Endothelial cell of umbilical vein (primary cell): ENCODE results near the gene ARSB. TPM values are rescaled to one million over a fixed set of nuclear protein-coding genes. Genes with fewer than 3 reads are reported as not detected.

Source experiments
- BruUV-seq: library from RNA; stranded (reverse); fragments of 400-500 nt; replicated peaks from 2 replicates; lab custom pipeline; 2021; lab: Mats Ljungman, UMichigan
- CTCF ChIA-PET: fragments of 300-600, 350-600 bp; sonication (Branson Sonifier 250); formaldehyde crosslinking; loops from one replicate; lab custom pipeline; 2021; ENCODE audit warnings: antibody characterized with exemption, inconsistent platforms; lab: Charles Lee
- POLR2A ChIA-PET: fragments of 300-600, 350-600 bp; sonication (Branson Sonifier 250); formaldehyde crosslinking; loops from one replicate; lab custom pipeline; 2021; ENCODE audit warnings: antibody characterized with exemption, inconsistent platforms; lab: Charles Lee
- DNase-seq: peaks from one replicate; pipeline ENCODE4 v3.0.0-alpha.2; 2011; ENCODE audit warnings: low read depth, low spot score
- FAIRE-seq: peaks from 2 replicates; lab custom pipeline; 2011; peaks lifted over from hg19 to GRCh38; lab: Jason Lieb, UNC
- H2AFZ ChIP-seq: 2 replicates; pipeline ENCODE4 v1.6.0; 2012; ENCODE audit warnings: low read depth, low read length, control low read depth, inconsistent platforms
- H3K27ac ChIP-seq: 2 replicates; pipeline ENCODE4 v1.5.1; 2011; ENCODE audit warnings: low read depth, mild to moderate bottlenecking, control low read depth, low read length, moderate library complexity; ENCODE audit not compliant: insufficient read depth
- H3K27me3 ChIP-seq, 2 experiments: 2 replicates each; pipeline versions ENCODE4 v1.6.0 to v1.6.1; 2011; ENCODE audit warnings: low read length in 2 of 2, mixed read lengths in 1 of 2; ENCODE audit not compliant: control insufficient read depth in 2 of 2, insufficient read depth in 2 of 2
- H3K36me3 ChIP-seq, 2 experiments: 2 replicates in 1 of 2; 3 replicates in 1 of 2; pipeline ENCODE4 v1.5.1; 2011; ENCODE audit warnings: low read length in 2 of 2, mild to moderate bottlenecking in 1 of 2, moderate library complexity in 1 of 2; ENCODE audit not compliant: control insufficient read depth in 2 of 2, insufficient read depth in 2 of 2; ENCODE audit errors: extremely low read depth in 1 of 2
- H3K4me1 ChIP-seq: 3 replicates; pipeline ENCODE4 v1.5.1; 2011; ENCODE audit warnings: mild to moderate bottlenecking, low read length; ENCODE audit not compliant: control insufficient read depth, insufficient read depth; ENCODE audit errors: extremely low read depth
- H3K4me2 ChIP-seq: 2 replicates; pipeline ENCODE4 v1.6.1; 2011; ENCODE audit warnings: low read length, control low read depth, mixed read lengths; ENCODE audit not compliant: insufficient read depth
- H3K4me3 ChIP-seq, 3 experiments: fragments of 200-600 bp in 1 of 3; sonication (generic), shearing (Covaris generic) in 1 of 3; replicated peaks in 1 of 3; 2 replicates each; pipeline ENCODE4 v1.5.1; 2011 to 2016; ENCODE audit warnings: control low read depth in 3 of 3, low read length in 3 of 3, mild to moderate bottlenecking in 2 of 3, inconsistent platforms in 1 of 3, low read depth in 1 of 3, moderate library complexity in 1 of 3; ENCODE audit not compliant: insufficient read depth in 1 of 3
- H3K79me2 ChIP-seq: 2 replicates; pipeline ENCODE4 v1.6.0; 2012; ENCODE audit warnings: low read length, inconsistent platforms; ENCODE audit not compliant: control insufficient read depth, insufficient read depth
- H3K9ac ChIP-seq: replicated peaks from 2 replicates; pipeline ENCODE3; 2011; ENCODE audit warnings: low read length, control low read depth; ENCODE audit not compliant: insufficient read depth; ENCODE audit errors: extremely low read depth
- H3K9me1 ChIP-seq: replicated peaks from 3 replicates; pipeline ENCODE4 v1.6.0; 2011; ENCODE audit warnings: mild to moderate bottlenecking, low read length; ENCODE audit not compliant: control insufficient read depth, insufficient read depth; ENCODE audit errors: extremely low read depth
- H3K9me3 ChIP-seq: replicated peaks from 2 replicates; pipeline ENCODE4 v1.5.1; 2012; ENCODE audit warnings: low read length, inconsistent platforms; ENCODE audit not compliant: control insufficient read depth, insufficient read depth
- H4K20me1 ChIP-seq: replicated peaks from 2 replicates; pipeline ENCODE3; 2011; ENCODE audit warnings: mild to moderate bottlenecking, low read length; ENCODE audit not compliant: control insufficient read depth, insufficient read depth; ENCODE audit errors: extremely low read depth
- EZH2 ChIP-seq: IDR thresholded peaks from 2 replicates; pipeline ENCODE4 v1.6.1; 2012; ENCODE audit warnings: borderline replicate concordance, low read depth, mild to moderate bottlenecking, moderate library complexity, low read length, inconsistent platforms; ENCODE audit not compliant: severe bottlenecking
- FOS ChIP-seq: IDR thresholded peaks from 2 replicates; pipeline ENCODE4 v1.6.1; 2011; ENCODE audit warnings: mild to moderate bottlenecking, low read length, moderate library complexity, borderline replicate concordance; ENCODE audit not compliant: insufficient read depth
- GATA2 ChIP-seq: IDR thresholded peaks from 2 replicates; pipeline ENCODE4 v1.7.0; 2011; ENCODE audit warnings: low read depth, mild to moderate bottlenecking, moderate library complexity, mixed read lengths, low read length; ENCODE audit not compliant: insufficient read length, insufficient read depth
- JUN ChIP-seq: IDR thresholded peaks from 2 replicates; pipeline ENCODE4 v1.6.1; 2011; ENCODE audit warnings: borderline replicate concordance, low read depth; ENCODE audit not compliant: insufficient read length, insufficient read depth
- MYC ChIP-seq: IDR thresholded peaks from one replicate; pipeline ENCODE4 v1.6.1; 2011; ENCODE audit warnings: mild to moderate bottlenecking, low read depth, low read length
- POLR2A ChIP-seq: IDR thresholded peaks from 2 replicates; pipeline ENCODE4 v1.6.1; 2012; ENCODE audit warnings: low read depth, mild to moderate bottlenecking, control low read depth, low read length
- POLR2AphosphoS5 ChIP-seq: IDR thresholded peaks from 2 replicates; pipeline ENCODE4 v1.6.1; 2012; ENCODE audit warnings: low read depth, mild to moderate bottlenecking, control low read depth, low read length, moderate library complexity; ENCODE audit not compliant: insufficient read depth
- dilution Hi-C: fragments of 300-500 bp; cut with MboI; formaldehyde crosslinking; loops from one replicate; pipeline ENCODE4 v1.15.0; 2019; ENCODE audit warnings: low sequenced_read_pairs; ENCODE audit not compliant: extremely low pct_ligation_motif_present
- intact Hi-C: fragments of 100-400 bp; cut with micrococcal nuclease; formaldehyde crosslinking; loops from one replicate; pipeline ENCODE4 v1.10.0; 2022
- polyA plus RNA-seq, 4 experiments: library from polyadenylated mRNA; depleted of rRNA in 3 of 4; stranded (reverse) in 3 of 4; unstranded in 1 of 4; fragments of >200 nt; gene quantifications; 2 replicates each; pipeline versions ENCODE4 v1.2.1 to v1.2.3, GENCODE V29; 2011 to 2012; ENCODE audit warnings: missing spikeins in 1 of 4
- total RNA-seq: library from RNA; stranded (reverse); gene quantifications from 2 replicates; pipeline ENCODE4 v1.2.3, GENCODE V29; 2021
- TF ChIP-seq, protein P1 (sequence below), 2 donors: IDR thresholded peaks; 1 replicate in 1 of 2; 2 replicates in 1 of 2; pipeline ENCODE4 v1.5.1; 2011; ENCODE audit warnings: low read length in 2 of 2, mild to moderate bottlenecking in 2 of 2, moderate library complexity in 2 of 2, control low read depth in 1 of 2, inconsistent platforms in 1 of 2, low read depth in 1 of 2; ENCODE audit not compliant: insufficient read depth in 1 of 2; ENCODE audit errors: extremely low read depth in 1 of 2
- TF ChIP-seq, protein P2 (sequence below): IDR thresholded peaks from 2 replicates; pipeline ENCODE4 v1.6.1; 2011; ENCODE audit not compliant: insufficient read depth, insufficient read length

Gene ARSB
- total and polyA plus RNA-seq, 2 donors (not counting 3 experiments of a cell fraction or from before 2014, with no cell fraction given), result 17.2 to 25.8 TPM

DNA sequence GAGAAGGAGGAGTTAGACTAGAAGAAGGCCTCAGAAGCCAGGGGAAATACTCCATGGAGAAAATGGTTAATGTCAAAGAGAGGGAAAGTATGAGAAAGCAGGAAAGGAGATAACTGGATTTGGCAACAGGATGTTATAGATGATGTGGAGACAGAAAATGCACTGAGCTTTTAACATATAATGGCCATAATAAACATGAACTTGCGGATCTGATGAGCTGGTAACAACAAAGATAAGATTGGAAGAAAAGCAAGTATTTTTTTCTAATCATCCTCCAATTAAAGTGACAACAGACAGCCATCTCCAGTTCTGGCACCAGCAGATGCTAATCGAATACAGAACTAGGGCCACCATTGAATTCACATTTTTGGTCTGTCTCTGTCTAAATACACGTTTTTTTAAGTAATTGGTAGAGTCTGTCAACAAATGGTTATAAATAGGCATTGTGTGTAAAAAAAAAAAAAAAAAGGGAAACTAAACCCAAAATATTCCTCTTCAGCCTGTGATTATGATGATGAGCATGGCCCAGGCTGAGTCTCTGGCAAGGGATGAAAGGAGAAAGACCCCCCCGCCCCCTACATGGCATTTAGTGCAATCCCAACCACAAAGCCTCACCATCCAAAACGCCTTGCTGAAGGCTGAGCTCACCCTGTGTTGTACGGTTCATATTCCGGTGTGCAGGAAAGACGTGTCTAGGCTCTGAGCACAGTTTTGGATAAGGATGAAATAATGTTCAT is 187.0 kb downstream of the ARSB start:
- no peaks in the 10 kb centered on the region for H3K36me3 ChIP-seq
- dilution Hi-C loops (no loop called here), intact Hi-C loops (loop anchor here (2.0 kb wide), 1 partner anchor 45 kb away; no protein-coding TSS in a partner anchor)
- no peaks in the 10 kb centered on the region for H3K9me3 ChIP-seq
- no peak for TF ChIP-seq JUN
- TF ChIP-seq, protein P1, sequence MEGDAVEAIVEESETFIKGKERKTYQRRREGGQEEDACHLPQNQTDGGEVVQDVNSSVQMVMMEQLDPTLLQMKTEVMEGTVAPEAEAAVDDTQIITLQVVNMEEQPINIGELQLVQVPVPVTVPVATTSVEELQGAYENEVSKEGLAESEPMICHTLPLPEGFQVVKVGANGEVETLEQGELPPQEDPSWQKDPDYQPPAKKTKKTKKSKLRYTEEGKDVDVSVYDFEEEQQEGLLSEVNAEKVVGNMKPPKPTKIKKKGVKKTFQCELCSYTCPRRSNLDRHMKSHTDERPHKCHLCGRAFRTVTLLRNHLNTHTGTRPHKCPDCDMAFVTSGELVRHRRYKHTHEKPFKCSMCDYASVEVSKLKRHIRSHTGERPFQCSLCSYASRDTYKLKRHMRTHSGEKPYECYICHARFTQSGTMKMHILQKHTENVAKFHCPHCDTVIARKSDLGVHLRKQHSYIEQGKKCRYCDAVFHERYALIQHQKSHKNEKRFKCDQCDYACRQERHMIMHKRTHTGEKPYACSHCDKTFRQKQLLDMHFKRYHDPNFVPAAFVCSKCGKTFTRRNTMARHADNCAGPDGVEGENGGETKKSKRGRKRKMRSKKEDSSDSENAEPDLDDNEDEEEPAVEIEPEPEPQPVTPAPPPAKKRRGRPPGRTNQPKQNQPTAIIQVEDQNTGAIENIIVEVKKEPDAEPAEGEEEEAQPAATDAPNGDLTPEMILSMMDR (IDR thresholded peaks at IDR 0.05; ENCODE audit: extremely low read depth in 1 of 2, insufficient read depth in 1 of 2, low read depth in 1 of 2, low read length in 2 of 2), result no peak
- TF ChIP-seq POLR2A, result no peak
- no peak for TF ChIP-seq POLR2AphosphoS5
- TF ChIP-seq GATA2, result no peak
- no peak for TF ChIP-seq FOS
- no peak for TF ChIP-seq MYC
- TF ChIP-seq, protein P2, sequence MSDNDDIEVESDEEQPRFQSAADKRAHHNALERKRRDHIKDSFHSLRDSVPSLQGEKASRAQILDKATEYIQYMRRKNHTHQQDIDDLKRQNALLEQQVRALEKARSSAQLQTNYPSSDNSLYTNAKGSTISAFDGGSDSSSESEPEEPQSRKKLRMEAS, result no peak
- no peak for TF ChIP-seq EZH2
- no peak overlapping the region for H3K9ac ChIP-seq
- no peaks in the 10 kb centered on the region for H3K9me1 ChIP-seq
- H4K20me1 ChIP-seq, result no peaks in the 10 kb centered on the region
- ChIA-PET POLR2A (no interaction called here), CTCF (no interaction called here)
- no peak overlapping the region for H3K4me2 ChIP-seq
- no peak for DNase-seq
- H3K79me2 ChIP-seq, result no peaks in the 10 kb centered on the region
- no peak overlapping the region for H3K4me3 ChIP-seq
- no peak for FAIRE-seq
- no TSS peak for BruUV-seq
- H3K4me1 ChIP-seq, result no peaks in the 10 kb centered on the region
- no peak overlapping the region for H2AFZ ChIP-seq
- no peaks in the 10 kb centered on the region for H3K27me3 ChIP-seq
- H3K27ac ChIP-seq, result no peak overlapping the region
